GM12892 (cell line): ENCODE results near the gene BACE2.

Experiments used
- POLR2A ChIP-seq: IDR thresholded peaks from 2 replicates; pipeline ENCODE4 v1.6.1; 2011; ENCODE audit warnings: low read depth, low read length, control low read depth
- TAF1 ChIP-seq: IDR thresholded peaks from 2 replicates; pipeline ENCODE4 v1.6.1; 2011; ENCODE audit warnings: low read depth, mild to moderate bottlenecking, control low read depth, low read length, borderline replicate concordance

DNA sequence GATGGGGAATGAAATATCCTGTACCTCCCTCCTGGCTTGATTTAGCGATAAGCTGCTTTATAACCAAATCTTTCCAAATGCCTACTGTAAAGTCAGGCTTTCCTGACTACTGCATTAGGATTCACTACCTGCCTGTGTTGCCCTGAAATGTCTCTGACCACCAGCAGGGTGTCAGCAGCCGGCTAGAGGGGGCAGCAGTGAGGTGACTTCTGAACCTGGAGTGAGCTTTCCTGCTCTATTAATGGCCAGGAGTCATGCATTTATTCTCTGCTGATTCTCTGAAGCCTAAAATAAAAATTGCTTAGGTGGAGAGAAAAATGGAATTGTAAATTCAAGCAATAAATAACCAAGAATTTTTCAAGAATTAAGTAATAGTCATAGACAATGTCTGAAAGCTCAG lies 2.5 kb downstream of the BACE2 start:
- TF ChIP-seq POLR2A: no peak
- no peak for TF ChIP-seq TAF1
